HTERT RPE-1 (cell line): ENCODE data around the gene TIGD7.

ENCODE experiments used
- in situ Hi-C: fragments of 300-500 bp; cut with MboI; formaldehyde crosslinking; loops from 4 replicates; pipeline ENCODE4 v1.14.3; 2020; ENCODE audit warnings: low sequenced_read_pairs

TIGD7 gene, protein sequence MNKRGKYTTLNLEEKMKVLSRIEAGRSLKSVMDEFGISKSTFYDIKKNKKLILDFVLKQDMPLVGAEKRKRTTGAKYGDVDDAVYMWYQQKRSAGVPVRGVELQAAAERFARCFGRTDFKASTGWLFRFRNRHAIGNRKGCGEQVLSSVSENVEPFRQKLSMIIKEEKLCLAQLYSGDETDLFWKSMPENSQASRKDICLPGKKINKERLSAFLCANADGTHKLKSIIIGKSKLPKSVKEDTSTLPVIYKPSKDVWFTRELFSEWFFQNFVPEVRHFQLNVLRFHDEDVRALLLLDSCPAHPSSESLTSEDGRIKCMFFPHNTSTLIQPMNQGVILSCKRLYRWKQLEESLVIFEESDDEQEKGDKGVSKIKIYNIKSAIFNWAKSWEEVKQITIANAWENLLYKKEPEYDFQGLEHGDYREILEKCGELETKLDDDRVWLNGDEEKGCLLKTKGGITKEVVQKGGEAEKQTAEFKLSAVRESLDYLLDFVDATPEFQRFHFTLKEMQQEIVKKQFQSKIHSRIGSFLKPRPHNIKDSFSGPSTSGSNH

GRCh38 chr16:3305109-3306068, at the start of gene TIGD7, which contains the start of gene ZNF75A:
Gene TIGD7 (minus strand): TSS chr16:3305430. CDS start chr16:3300614, 4,816 bp downstream.
Gene ZNF75A (plus strand): TSS chr16:3305497. CDS start chr16:3308429, 2,932 bp downstream.
- in situ Hi-C loops, result no loop called here

DNA sequence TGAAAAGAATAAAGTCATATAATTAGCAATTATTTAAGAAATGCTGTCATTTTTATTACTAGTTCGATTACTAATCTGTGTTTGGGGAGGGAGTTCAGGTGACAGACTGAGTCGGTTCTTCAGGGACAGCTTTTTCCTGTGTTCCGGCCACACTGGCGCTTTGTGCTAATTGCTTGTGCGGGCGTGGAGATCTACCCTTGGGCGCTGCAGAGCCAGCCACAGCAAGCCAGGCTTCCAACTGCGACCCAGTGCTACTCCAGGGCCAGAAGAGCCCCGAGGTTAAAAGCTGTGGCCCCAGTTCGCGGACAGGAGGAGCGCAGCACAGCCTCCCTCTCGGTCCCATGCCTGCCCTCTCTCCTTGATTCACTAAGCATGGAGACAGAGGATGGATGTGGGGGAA, 43.9 kb upstream of the TIGD7 start:
- in situ Hi-C loops, result no loop called here

DNA sequence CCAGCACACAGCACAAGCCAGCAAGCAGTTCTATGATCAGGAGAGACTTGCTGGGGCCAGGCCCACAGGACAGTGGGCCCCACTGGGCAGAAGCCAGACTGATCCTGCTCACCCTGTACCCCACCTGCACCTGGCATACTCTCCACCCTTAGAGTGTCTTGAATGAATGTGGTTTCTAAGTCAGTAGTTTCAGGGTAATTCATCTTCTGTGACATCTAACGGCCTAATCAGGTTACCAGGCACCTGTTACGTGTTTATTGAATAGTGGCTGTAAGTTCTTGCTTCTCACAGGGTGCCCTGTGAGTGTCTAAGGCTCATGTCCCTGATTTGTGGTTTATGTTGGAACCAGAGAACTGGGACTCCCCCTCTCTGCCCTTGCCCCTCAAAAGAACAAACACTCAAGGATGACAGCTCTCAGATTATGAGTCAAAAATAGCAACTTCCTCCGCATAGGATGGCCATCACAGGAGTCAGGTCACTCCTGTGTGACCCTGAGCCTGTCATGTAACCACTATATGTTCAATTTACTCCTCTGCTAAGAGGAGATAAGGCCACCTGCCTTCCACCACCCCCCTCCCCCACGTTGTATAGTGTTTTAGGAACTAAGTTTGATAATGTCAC, 43.4 kb upstream of the TIGD7 start:
- in situ Hi-C loops, result no loop called here

DNA sequence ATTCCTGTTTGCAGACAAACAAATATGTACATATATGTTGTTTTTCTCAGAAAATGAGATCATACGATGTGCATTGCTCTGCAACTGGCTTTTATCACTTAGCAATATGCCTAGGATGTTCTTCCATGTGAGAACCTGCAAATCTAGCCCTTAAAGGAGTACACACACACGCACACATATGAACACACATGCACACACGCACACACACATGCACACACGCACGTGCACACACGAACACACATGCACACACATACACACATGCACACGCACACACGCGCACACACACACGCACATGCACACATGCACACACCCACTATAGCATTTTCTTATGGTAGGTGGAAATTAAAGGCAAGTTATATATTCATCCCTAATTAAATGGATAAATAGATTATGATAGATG, 42.4 kb upstream of the TIGD7 start:
- in situ Hi-C loops, result no loop called here

- in situ Hi-C loops, result no loop called here
Measured at GRCh38 chr16:3346041-3346440, 40.8 kb upstream of the TIGD7 start.

DNA sequence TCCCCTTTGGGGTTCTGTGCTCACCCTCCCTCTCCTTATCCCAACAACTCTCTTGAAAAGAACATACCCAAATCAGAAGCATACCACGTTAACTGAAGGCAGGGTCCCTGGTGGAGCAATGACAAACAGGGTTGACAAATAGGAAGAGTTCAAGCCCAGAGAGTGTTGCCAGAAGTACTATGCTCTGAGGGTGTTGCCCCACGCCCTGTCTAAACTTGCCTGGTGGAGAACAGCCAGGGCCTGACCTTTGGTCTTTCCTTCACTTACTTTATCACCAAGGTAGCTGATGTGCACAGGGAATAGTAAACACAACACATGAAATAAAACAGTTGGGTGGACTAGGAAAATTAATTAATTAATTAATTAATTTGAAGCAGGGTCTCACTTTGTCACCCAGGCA, 23.4 kb upstream of the TIGD7 start:
- in situ Hi-C loops, result no loop called here

DNA sequence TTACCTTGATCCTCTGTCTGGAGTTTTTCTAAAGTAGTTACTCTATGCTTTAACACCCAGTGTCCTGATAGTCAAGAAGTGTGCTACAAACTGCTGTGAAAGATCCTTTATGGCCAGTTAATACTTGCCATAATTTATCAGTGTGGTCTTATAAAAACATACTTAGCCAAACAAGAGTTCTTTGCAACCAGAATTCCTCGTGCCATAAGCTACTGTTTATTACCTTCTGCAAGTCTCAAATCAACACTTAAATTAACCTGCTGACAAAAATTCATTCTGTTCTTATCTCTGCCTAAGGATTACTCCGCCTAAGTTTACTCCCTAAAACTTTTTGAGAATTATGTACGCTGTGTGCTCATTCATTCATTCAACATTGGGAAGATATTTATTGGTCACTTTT, 22.9 kb upstream of the TIGD7 start:
- in situ Hi-C loops, result no loop called here

DNA sequence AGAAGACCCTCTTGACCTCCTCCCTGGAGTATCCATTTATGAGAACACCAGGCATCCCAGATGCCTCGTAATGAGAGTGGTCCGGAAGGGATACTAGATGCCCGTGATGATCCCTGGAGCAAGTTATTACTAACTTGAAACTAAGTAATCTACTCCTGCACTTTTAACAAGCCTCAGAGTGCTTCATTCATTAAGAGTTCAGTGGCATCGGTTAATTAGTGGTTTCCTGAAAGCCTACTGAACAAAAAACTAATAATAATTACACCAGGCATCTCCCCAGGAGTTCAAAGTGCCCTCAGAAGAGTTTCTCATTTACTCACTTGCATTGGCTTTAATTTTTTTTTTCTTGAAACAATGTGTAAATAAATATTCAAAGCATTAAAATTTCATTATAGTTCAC, 22.3 kb upstream of the TIGD7 start:
- in situ Hi-C loops, result no loop called here

DNA sequence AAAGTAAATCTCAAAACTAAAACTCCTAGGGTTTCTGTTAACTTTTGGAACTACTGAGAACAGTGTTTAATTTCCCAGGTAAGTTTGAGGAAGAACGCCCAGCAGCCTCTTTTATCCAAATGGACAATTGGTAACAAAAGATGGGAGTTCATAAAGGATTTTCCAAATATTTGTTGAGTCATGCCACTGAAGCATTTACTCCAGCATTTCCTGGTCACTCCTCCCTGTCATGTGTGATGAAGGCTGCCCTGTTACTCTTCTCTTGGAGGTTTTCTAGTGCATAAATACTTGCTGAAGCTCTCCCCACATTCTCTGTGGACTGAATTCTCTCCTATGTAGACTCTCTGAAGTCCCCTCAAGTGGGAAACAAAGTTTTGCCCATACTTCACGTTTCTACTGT, 16.6 kb upstream of the TIGD7 start:
- in situ Hi-C loops, result no loop called here

DNA sequence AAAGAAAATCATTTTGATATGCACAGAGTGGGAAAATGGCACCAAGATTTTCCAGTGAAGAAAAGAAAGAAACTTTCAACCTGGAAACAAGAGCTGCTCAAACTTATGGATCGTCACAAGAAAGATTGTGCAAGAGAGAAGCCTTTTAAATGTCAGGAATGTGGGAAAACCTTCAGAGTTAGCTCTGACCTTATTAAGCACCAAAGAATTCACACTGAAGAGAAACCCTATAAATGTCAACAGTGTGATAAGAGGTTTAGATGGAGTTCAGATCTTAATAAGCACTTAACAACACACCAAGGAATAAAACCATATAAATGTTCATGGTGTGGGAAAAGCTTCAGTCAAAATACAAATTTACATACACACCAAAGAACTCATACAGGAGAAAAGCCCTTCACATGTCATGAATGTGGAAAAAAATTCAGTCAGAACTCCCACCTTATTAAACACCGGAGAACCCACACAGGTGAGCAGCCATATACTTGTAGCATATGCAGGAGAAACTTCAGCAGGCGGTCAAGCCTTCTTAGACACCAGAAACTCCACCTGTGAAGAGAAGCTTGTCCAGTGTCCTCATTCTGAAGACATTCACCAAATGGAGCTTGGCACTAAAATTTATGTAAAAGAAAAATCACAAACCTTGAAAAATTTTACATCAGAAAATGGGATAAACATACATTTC, 12.2 kb upstream of the TIGD7 start:
- in situ Hi-C loops, result no loop called here

DNA sequence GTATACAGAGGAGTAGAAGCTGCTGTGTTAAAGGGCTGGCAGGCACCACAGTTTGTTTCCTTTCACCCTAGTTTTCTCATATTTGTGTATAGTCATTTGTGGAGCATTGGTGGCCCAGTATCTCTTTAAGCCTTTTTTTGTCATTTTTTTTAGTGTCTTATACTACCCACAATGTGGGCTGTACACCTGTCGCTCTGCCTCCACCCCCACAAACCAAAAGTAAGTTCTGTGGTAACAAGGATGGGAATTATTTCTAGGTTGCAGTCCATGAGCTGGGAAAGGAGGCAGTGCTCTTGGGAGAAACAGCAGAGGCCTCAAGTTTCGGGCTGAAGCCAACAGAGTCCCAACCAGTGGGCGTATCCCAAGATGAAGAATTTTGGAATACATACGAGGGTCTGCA, 6.3 kb upstream of the TIGD7 start:
- in situ Hi-C loops, result no loop called here

GRCh38 chr16:3306078-3306477, 848 bp upstream of the TIGD7 start:
- in situ Hi-C loops, result no loop called here

- in situ Hi-C loops, result no loop called here
Measured at GRCh38 chr16:3304370-3304769, 860 bp downstream of the TIGD7 start.

DNA sequence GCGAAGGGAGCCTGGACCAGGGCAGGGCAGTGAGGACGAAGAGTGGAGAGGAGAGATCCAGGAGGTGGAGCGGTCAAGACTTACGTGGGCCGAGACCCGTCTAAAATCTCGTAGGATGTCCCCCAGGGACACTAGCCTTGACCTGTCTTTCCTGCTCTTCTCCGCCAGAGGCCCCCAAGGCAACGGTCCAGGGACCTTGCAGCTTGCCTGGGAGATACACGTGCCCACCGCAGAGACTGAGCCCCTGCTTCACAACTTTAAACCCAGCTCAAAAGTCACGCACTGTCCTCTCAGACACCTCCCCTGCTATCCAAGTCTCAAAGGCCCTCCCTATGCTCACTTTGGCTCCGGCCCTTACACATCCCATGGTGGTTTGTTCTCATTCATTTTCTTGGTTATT, 9.4 kb downstream of the TIGD7 start:
- in situ Hi-C loops, result no loop called here

DNA sequence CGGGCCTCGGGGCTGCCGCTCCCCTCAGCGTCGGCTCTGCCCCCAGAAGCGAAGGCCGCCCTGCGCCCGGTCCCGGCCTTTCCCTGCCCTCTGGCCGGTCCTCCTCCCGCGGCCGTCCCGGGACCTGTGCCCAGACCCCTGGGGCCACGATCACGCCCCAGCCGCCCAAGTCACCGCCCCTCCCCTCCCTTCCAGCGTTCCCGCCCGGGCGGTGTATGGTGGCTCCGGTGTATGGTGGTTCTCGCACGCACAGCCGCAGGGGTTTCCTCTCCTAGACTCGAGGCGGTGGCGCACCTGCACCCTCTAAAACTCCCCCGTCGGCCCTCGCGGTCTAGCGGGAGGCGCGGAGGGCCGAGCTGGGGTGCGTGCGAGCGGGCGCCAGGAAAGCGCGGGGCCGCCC, 10.0 kb downstream of the TIGD7 start:
- in situ Hi-C loops, result no loop called here

DNA sequence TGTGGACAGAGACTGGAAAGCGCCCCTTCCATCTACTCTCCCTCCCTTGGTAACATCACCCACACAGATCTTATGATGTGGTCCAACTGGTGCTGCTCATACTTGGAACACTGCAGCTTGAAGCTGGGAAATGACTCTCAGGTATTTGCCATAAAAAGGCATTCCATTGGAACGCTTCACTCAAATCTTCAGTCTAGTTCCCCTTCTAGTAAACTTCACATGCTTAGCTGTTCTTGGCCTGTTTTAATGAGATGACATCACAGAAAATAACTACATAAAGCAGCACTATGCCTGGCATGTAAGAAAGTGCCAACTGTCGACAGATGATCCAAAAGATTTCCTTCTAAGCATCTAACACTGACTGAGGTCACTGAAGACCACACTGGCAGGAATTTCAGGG, 12.6 kb downstream of the TIGD7 start:
- in situ Hi-C loops, result no loop called here

DNA sequence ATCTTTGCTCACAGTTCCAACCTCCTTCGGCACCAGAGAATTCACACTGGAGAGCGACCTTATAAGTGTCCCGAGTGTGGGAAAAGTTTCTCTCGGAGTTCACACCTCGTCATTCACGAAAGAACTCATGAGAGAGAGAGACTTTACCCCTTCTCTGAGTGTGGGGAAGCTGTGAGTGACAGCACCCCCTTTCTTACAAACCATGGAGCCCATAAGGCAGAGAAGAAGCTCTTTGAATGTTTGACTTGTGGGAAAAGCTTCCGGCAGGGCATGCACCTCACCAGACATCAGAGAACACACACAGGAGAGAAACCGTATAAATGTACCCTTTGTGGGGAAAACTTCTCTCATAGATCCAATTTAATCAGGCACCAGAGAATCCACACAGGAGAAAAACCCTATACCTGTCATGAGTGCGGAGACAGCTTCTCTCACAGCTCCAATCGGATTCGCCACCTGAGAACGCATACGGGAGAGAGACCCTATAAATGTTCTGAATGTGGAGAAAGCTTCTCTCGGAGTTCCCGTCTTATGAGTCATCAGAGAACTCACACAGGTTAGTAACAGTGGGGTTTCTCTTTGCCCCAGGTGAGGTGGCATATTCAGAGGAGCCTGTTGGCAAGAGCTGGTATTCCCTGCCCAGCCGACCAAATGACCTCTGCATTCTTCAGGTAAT, 15.1 kb downstream of the TIGD7 start:
- in situ Hi-C loops, result no loop called here

- in situ Hi-C loops, result no loop called here
Measured at GRCh38 chr16:3285131-3285530, 20.1 kb downstream of the TIGD7 start.

DNA sequence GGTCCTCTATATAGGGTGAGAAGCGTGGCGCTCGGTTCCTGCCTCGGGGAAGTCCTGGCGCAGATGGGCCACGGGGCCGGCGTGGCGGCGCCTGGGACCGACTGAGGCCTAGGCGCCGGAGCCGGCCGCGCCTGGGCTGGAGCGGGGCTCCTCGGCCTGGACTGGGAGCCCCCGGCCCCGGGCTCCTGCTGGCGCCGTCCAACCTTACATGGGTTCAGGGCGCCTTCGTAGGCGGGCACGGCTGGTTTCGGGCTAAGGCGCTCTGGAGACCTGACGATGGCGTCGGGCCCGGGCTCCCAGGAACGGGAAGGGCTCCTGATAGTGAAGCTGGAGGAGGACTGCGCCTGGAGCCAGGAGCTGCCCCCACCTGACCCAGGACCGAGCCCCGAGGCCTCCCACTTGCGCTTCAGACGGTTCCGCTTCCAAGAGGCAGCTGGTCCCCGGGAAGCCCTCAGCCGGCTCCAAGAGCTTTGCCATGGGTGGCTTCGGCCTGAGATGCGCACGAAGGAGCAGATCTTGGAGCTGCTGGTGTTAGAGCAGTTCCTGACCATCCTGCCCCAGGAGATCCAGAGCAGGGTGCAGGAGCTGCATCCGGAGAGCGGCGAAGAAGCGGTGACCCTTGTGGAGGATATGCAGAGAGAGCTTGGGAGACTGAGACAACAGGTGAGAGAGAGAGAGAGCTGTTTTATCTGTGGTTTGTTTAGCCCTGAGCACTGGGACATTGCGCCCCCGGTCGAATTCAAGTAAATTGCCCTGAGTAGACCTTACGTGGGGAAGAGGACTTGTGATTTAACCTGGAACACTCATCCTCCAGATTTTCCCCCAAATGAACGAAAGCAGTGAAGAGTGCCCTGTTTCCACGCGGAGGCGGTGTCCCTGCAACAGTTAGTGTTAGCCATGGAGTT, 21.4 kb downstream of the TIGD7 start:
- in situ Hi-C loops, result no loop called here
